Subcutaneous adipose tissue (tissue), 4 donors: ENCODE results near the gene NCF4. TPM values are rescaled to one million over a fixed set of nuclear protein-coding genes. Genes with fewer than 3 reads are reported as not detected.

ENCODE experiments used
- total RNA-seq, 4 donors: library from RNA; depleted of rRNA; stranded (reverse); fragments of >200 nt; gene quantifications; one replicate each; pipeline ENCODE4 v1.1.0, GENCODE V29; 2016
- TF ChIP-seq, protein P1 (sequence below): fragments of 450-650 bp; IDR thresholded peaks from one replicate; pipeline ENCODE4 v1.5.1; 2016; ENCODE audit warnings: low read depth, mild to moderate bottlenecking, control low read depth, antibody characterized with exemption, moderate library complexity

Gene NCF4
- total RNA-seq, 4 donors from 2014 or later: 18.8 to 76.0 (median 39.5) TPM

DNA sequence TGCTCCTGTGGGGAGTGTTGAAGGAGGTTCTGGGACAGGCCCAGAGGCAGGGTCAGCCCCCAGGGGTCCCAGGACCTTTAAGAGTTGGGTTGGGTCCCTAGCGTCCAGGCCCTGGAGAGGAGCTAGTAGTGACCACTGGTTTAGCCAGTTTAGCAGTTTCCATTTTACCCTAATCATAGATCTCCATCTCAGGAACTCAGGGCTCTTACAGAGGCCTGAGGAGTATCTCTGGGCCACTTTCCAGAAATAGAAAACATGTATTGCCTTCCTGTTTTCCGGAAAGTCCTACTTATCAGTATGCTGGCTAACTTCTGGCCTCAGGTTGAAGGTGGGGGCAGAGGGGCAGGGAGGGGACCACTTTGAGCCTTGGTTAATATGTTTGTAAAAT, 13.5 kb downstream of the NCF4 start:
- TF ChIP-seq, protein P1, sequence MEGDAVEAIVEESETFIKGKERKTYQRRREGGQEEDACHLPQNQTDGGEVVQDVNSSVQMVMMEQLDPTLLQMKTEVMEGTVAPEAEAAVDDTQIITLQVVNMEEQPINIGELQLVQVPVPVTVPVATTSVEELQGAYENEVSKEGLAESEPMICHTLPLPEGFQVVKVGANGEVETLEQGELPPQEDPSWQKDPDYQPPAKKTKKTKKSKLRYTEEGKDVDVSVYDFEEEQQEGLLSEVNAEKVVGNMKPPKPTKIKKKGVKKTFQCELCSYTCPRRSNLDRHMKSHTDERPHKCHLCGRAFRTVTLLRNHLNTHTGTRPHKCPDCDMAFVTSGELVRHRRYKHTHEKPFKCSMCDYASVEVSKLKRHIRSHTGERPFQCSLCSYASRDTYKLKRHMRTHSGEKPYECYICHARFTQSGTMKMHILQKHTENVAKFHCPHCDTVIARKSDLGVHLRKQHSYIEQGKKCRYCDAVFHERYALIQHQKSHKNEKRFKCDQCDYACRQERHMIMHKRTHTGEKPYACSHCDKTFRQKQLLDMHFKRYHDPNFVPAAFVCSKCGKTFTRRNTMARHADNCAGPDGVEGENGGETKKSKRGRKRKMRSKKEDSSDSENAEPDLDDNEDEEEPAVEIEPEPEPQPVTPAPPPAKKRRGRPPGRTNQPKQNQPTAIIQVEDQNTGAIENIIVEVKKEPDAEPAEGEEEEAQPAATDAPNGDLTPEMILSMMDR: no peak

GRCh38 chr22:36874736-36875135, 13.9 kb downstream of the NCF4 start:
- TF ChIP-seq, protein P1: no peak

GRCh38 chr22:36875741-36876140, 14.9 kb downstream of the NCF4 start:
- TF ChIP-seq, protein P1: no peak

- TF ChIP-seq, protein P1: no peak
Observed at GRCh38 chr22:36879775-36880174, 19.0 kb downstream of the NCF4 start.

- TF ChIP-seq, protein P1: no peak
Observed at GRCh38 chr22:36881504-36882245, 20.9 kb downstream of the NCF4 start.

DNA sequence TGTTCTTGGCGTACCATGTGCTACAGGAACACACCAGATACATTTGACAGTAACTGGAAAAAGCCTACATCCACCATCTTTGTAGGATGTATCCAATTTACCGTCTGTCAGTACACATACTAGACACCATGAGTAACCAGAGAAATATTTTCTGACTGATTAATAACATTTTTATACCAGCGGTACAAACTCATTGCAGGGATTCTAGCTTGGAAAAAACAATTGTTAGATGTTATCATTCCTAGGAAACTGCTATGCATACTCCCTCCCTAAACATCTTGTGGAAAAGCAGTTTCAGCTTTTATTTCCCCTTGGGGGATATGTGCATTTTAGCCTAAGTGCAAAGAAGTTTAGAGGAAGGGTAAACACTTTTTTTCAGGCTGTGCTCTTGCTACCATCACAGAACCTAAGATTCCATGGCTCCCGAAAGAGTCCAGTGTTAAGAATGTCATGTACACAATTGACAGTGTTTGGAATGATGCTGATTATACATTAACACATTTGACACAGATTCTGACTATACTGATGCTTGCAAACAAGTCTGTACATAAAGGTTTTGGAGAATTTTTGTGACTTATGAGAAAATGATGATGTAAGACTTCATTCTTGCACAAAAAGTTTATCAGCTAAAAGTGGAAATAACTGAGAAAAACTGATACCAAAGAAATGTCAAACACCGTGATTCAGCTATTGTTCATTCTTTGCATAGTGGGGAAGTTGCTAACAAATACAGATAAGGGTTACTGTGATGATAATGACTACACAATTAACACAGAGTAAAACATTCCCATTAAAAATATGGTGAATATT, 23.7 kb downstream of the NCF4 start:
- TF ChIP-seq, protein P1: no peak

DNA sequence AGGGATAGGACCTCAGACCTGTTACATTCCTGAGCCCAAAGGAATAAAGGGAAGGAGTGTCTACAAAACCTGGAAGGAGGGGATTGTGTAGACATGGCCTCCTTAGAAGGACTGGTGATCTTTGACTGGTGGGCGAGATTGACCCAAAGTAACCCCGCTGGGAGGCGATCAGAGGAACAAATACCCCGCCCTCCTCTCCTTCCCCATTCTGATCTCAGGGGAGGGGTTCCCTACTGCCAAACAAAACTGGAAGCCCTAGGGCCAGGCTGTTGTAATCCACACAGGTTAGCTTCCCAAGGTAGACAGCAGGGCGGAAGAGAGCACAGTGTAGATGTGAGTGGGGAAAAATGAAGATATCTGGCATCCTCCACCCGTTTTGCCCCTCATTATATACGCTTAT, 24.7 kb downstream of the NCF4 start:
- TF ChIP-seq, protein P1: no peak
